Cardiac fibroblast (primary cell): Measurements from ENCODE around the gene SH3BP4.

Source experiments
- DNase-seq, 2 donors: peaks; one replicate each; pipeline versions ENCODE4 v3.0.0 to v3.0.0-alpha.2; 2010; ENCODE audit warnings: low read depth in 2 of 2
- H3K4me3 ChIP-seq, 2 donors: replicated peaks in 1 of 2; 1 replicate in 1 of 2; 2 replicates in 1 of 2; pipeline ENCODE4 v1.5.1; 2011; ENCODE audit warnings: low read depth in 2 of 2, low read length in 2 of 2, mild to moderate bottlenecking in 2 of 2, moderate library complexity in 1 of 2
- CTCF ChIP-seq: IDR thresholded peaks from one replicate; pipeline ENCODE4 v1.5.1; 2011; ENCODE audit warnings: low read depth, mild to moderate bottlenecking, low read length, inconsistent platforms

Gene SH3BP4

GRCh38 chr2:234982096-234982834, 30.4 kb downstream of the SH3BP4 start:
- no peak for TF ChIP-seq CTCF
- DNase-seq, result no peak
- H3K4me3 ChIP-seq, result peak overlapping the region in 1 of 2 donors; percentile 2

GRCh38 chr2:234983011-234983726, 31.4 kb downstream of the SH3BP4 start:
- no peak for DNase-seq
- no peak for TF ChIP-seq CTCF

GRCh38 chr2:234985608-234986245, 33.9 kb downstream of the SH3BP4 start:
- H3K4me3 ChIP-seq, result no peak overlapping the region
- DNase-seq, result no peak
- TF ChIP-seq CTCF, result no peak

More at GRCh38 chr2:234983011-234983726, 31.4 kb downstream of the SH3BP4 start:
- H3K4me3 ChIP-seq, result no peak overlapping the region

GRCh38 chr2:234986390-234986789, 34.6 kb downstream of the SH3BP4 start:
- DNase-seq, result no peak

GRCh38 chr2:234986876-234987720, 35.3 kb downstream of the SH3BP4 start:
- TF ChIP-seq CTCF, result no peak
- no peak for DNase-seq
- no peak overlapping the region for H3K4me3 ChIP-seq

More at GRCh38 chr2:234986390-234986789, 34.6 kb downstream of the SH3BP4 start:
- no peak overlapping the region for H3K4me3 ChIP-seq
- no peak for TF ChIP-seq CTCF

GRCh38 chr2:234987754-234988153, 35.9 kb downstream of the SH3BP4 start:
- no peak for TF ChIP-seq CTCF
- DNase-seq, result no peak

More at GRCh38 chr2:234987754-234988153, 35.9 kb downstream of the SH3BP4 start:
- no peak overlapping the region for H3K4me3 ChIP-seq
